Uterus (tissue), 2 donors: Measurements from ENCODE around the gene TUBAL3.

Experiments
- POLR2A ChIP-seq, 2 donors: fragments of 450-650 bp; IDR thresholded peaks; one replicate each; pipeline ENCODE4 v1.6.1; 2016; ENCODE audit warnings: antibody characterized with exemption in 2 of 2, mild to moderate bottlenecking in 1 of 2, moderate library complexity in 1 of 2
- TF ChIP-seq, protein P1 (sequence below), 4 experiments: fragments of 200-600 bp in 2 of 4; fragments of 450-650 bp in 2 of 4; sonication (generic) in 2 of 4; IDR thresholded peaks; one replicate each; pipeline ENCODE4 v1.5.1; 2016 to 2019; ENCODE audit warnings: antibody characterized with exemption in 4 of 4, mild to moderate bottlenecking in 2 of 4, moderate library complexity in 1 of 4

DNA sequence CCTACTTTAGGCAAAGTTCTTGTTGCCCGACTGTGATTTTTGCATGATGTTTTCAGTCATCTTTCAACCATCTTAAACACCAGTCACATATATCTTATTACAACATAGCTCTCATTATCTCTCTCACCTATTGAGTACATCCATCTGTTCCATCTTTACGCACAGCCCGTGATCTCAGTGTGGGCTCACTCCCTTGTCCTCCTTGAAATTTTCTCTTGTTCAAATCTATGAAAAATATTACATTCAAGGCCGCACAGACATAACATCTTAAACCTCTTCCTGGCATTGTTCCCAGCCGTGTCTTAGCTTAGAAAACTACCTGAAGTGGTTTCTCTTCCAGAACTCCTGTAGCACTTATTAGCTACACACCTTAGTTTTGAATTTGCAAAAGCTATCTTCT, 40.4 kb upstream of the TUBAL3 start:
- TF ChIP-seq, protein P1, sequence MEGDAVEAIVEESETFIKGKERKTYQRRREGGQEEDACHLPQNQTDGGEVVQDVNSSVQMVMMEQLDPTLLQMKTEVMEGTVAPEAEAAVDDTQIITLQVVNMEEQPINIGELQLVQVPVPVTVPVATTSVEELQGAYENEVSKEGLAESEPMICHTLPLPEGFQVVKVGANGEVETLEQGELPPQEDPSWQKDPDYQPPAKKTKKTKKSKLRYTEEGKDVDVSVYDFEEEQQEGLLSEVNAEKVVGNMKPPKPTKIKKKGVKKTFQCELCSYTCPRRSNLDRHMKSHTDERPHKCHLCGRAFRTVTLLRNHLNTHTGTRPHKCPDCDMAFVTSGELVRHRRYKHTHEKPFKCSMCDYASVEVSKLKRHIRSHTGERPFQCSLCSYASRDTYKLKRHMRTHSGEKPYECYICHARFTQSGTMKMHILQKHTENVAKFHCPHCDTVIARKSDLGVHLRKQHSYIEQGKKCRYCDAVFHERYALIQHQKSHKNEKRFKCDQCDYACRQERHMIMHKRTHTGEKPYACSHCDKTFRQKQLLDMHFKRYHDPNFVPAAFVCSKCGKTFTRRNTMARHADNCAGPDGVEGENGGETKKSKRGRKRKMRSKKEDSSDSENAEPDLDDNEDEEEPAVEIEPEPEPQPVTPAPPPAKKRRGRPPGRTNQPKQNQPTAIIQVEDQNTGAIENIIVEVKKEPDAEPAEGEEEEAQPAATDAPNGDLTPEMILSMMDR (IDR thresholded peaks at IDR 0.05), result no peak
- TF ChIP-seq POLR2A (IDR thresholded peaks at IDR 0.05), result no peak
